Calu3 (cell line): ENCODE results near the gene TOPBP1. TPM values are rescaled to one million over a fixed set of nuclear protein-coding genes. Genes with fewer than 3 reads are reported as not detected.
A peak's percentile ranks its signal among the peaks of the same experiment; 100 is the strongest.

ENCODE experiments used
- BruUV-seq: library from RNA; stranded (reverse); fragments of 400-500 nt; replicated peaks from 2 replicates; lab custom pipeline; 2021; lab: Mats Ljungman, UMichigan
- CTCF ChIA-PET: fragments of 300-600 bp; sonication (Branson Sonifier 250); formaldehyde crosslinking; loops from one replicate; lab custom pipeline; 2022; ENCODE audit warnings: antibody characterized with exemption; lab: Charles Lee
- DNase-seq: peaks from one replicate; pipeline ENCODE4 v3.0.0; 2022
- H3K27ac Mint-ChIP-seq: one replicate; pipeline ENCODE4 v1.8.0; 2022; ENCODE audit warnings: mixed read lengths; ENCODE audit not compliant: unreplicated experiment
- H3K27me3 Mint-ChIP-seq: one replicate; pipeline ENCODE4 v1.8.0; 2022; ENCODE audit warnings: mixed read lengths; ENCODE audit not compliant: unreplicated experiment
- H3K36me3 Mint-ChIP-seq: one replicate; pipeline ENCODE4 v1.8.0; 2022; ENCODE audit warnings: mild to moderate bottlenecking, moderate library complexity, mixed read lengths; ENCODE audit not compliant: insufficient read depth, unreplicated experiment
- H3K4me1 Mint-ChIP-seq: one replicate; pipeline ENCODE4 v1.8.0; 2022; ENCODE audit warnings: mild to moderate bottlenecking, low read depth, mixed read lengths; ENCODE audit not compliant: unreplicated experiment
- H3K4me3 Mint-ChIP-seq: one replicate; pipeline ENCODE4 v1.8.0; 2022; ENCODE audit warnings: mild to moderate bottlenecking, low read depth, moderate library complexity, mixed read lengths; ENCODE audit not compliant: unreplicated experiment
- H3K9me3 Mint-ChIP-seq: one replicate; pipeline ENCODE4 v1.8.0; 2022; ENCODE audit warnings: low read depth, mixed read lengths; ENCODE audit not compliant: unreplicated experiment
- CTCF ChIP-seq: fragments of 200-600 bp; IDR thresholded peaks from one replicate; pipeline ENCODE4 v1.8.0; 2022; ENCODE audit warnings: antibody characterized with exemption; ENCODE audit not compliant: unreplicated experiment
- intact Hi-C: fragments of 100-400 bp; cut with micrococcal nuclease; formaldehyde crosslinking; loops from one replicate; pipeline ENCODE4 v1.10.0; 2022; ENCODE audit not compliant: unreplicated experiment
- total RNA-seq: library from RNA; stranded (reverse); gene quantifications from 2 replicates; pipeline ENCODE4 v1.2.3, GENCODE V29; 2022

The TOPBP1 gene
- total RNA-seq, 1 experiment from 2014 or later = 94.7 TPM

DNA sequence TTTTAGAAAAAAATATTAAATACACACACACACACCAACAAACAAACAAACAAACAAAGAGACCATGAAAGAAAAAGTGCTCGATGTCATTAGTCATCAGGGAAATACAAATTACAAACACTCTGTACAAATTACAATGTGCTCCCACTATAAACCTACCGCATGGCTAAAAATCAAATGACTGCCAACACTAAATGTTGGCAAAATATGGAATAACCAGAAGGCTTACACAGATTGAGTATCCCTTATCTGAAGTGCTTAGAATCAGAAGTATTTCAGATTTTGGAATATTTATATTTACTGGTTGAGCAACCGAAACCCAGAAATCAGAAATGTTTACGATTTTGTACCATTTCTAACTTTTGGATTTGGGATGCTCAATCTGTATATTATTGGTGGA is 54.8 kb downstream of the TOPBP1 start:
- Mint-ChIP-seq H3K4me3 (no peak overlapping the region), H3K4me1 (no peaks in the 10 kb centered on the region), H3K27ac (no peak overlapping the region), H3K9me3 (no peaks in the 10 kb centered on the region), H3K27me3 (no peaks in the 10 kb centered on the region), H3K36me3 (peaks cover 30% of the 10 kb centered on the region)
- intact Hi-C loops = no loop called here
- BruUV-seq = no TSS peak
- DNase-seq = no peak
- no peak for TF ChIP-seq CTCF
- CTCF ChIA-PET = no interaction called here

DNA sequence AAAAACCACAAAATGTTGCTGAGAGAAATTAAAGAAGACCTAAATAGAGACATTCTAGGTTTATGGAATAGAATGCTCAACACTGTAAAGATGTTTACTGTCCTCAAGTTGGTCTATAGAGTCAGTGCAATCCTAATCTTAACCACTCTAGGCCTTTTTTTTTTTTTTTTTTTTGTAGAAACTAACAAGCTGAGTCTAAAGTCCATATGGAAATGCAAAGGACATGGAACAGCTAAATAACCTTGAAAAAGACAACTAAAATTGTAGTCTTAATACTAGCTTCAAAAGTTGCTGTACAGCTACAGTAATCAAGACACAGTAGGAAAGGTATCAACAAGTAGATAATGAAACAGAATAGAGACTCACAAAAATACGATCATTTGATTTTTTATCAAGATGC is 55.4 kb downstream of the TOPBP1 start:
- Mint-ChIP-seq H3K4me3 (no peak overlapping the region), H3K27ac (no peak overlapping the region)
- no peak for TF ChIP-seq CTCF

GRCh38 chr3:133600572-133601081 is 61.1 kb downstream of the TOPBP1 start:
- no peaks in the 10 kb centered on the region for H3K27me3 Mint-ChIP-seq
- TSS peak; percentile 39 for BruUV-seq
- CTCF ChIA-PET = interaction anchor here (0.6 kb wide), 1 partner anchor 83 kb away, joined by 3 read pairs; no protein-coding TSS in a partner anchor
- no peak for TF ChIP-seq CTCF
- no peak for DNase-seq
- intact Hi-C loops = no loop called here
- H3K36me3 Mint-ChIP-seq = peaks cover 12% of the 10 kb centered on the region
- H3K4me3 Mint-ChIP-seq = no peak overlapping the region
- H3K9me3 Mint-ChIP-seq = no peaks in the 10 kb centered on the region
- peaks cover 3% of the 10 kb centered on the region for H3K4me1 Mint-ChIP-seq
- no peak overlapping the region for H3K27ac Mint-ChIP-seq

More for the DNA sequence above, 55.4 kb downstream of the TOPBP1 start:
- CTCF ChIA-PET = no interaction called here
- DNase-seq = no peak
- intact Hi-C loops = no loop called here
- no peaks in the 10 kb centered on the region for H3K4me1 Mint-ChIP-seq
- no peaks in the 10 kb centered on the region for H3K27me3 Mint-ChIP-seq
- H3K36me3 Mint-ChIP-seq = peaks cover 27% of the 10 kb centered on the region
- BruUV-seq = no TSS peak
- H3K9me3 Mint-ChIP-seq = no peaks in the 10 kb centered on the region

DNA sequence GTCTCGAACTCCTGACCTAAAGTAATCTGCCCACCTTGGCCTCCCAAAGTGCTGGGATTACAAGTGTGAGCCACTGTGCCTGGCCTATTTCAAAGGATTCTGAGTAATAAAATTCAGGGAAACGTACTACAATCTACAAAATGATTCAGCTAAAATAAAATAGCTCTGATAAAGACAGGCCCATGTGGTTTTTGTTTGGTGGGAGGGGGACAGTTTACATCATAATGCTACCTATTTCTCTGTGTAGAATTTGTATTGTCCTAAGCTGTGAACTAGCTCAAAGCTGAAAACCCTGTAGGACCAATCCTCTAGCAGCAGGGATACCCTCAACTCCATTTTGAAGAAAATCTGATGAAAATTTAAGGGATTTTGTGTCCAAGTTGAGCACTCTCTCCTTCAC is 62.5 kb downstream of the TOPBP1 start:
- H3K27ac Mint-ChIP-seq = no peak overlapping the region
- CTCF ChIA-PET = interaction anchor here (0.7 kb wide), 2 partner anchors 20 to 868 kb away, joined by 3 read pairs; no protein-coding TSS in a partner anchor
- H3K4me1 Mint-ChIP-seq = peaks cover 13% of the 10 kb centered on the region
- H3K36me3 Mint-ChIP-seq = peaks cover 12% of the 10 kb centered on the region
- H3K27me3 Mint-ChIP-seq = no peaks in the 10 kb centered on the region
- H3K4me3 Mint-ChIP-seq = no peak overlapping the region
- no peaks in the 10 kb centered on the region for H3K9me3 Mint-ChIP-seq
- TF ChIP-seq CTCF = no peak
- no TSS peak for BruUV-seq
- intact Hi-C loops = no loop called here
- no peak for DNase-seq
